Gastrocnemius medialis (tissue), 4 donors: ENCODE results near the gene DNAJA3.

Experiments used
- CTCF ChIP-seq, 5 experiments: fragments of 450-650 bp in 3 of 5; fragments of 200-600 bp in 2 of 5; sonication (generic) in 2 of 5; IDR thresholded peaks in 4 of 5; conservative IDR thresholded peaks in 1 of 5; 1 replicate in 4 of 5; 2 replicates in 1 of 5; pipeline ENCODE4 v1.5.1; 2016 to 2019; ENCODE audit warnings: antibody characterized with exemption in 5 of 5, mild to moderate bottlenecking in 3 of 5, moderate library complexity in 3 of 5
- POLR2A ChIP-seq, 2 donors: fragments of 450-650 bp; IDR thresholded peaks; one replicate each; pipeline ENCODE4 v1.6.1; 2017; ENCODE audit warnings: antibody characterized with exemption in 2 of 2, mild to moderate bottlenecking in 2 of 2, moderate library complexity in 2 of 2

DNA sequence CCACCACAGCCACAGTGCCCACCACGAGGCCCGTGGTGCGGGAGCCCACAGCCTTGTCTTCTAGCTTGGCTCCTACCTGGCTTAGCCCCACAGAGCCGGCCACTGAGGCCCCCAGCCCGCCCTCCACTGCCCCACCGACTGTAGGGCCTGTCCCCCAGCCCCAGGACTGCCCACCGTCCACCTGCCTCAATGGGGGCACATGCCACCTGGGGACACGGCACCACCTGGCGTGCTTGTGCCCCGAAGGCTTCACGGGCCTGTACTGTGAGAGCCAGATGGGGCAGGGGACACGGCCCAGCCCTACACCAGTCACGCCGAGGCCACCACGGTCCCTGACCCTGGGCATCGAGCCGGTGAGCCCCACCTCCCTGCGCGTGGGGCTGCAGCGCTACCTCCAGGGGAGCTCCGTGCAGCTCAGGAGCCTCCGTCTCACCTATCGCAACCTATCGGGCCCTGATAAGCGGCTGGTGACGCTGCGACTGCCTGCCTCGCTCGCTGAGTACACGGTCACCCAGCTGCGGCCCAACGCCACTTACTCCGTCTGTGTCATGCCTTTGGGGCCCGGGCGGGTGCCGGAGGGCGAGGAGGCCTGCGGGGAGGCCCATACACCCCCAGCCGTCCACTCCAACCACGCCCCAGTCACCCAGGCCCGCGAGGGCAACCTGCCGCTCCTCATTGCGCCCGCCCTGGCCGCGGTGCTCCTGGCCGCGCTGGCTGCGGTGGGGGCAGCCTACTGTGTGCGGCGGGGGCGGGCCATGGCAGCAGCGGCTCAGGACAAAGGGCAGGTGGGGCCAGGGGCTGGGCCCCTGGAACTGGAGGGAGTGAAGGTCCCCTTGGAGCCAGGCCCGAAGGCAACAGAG lies 43.5 kb upstream of the DNAJA3 start:
- TF ChIP-seq CTCF (IDR thresholded peaks at IDR 0.05 in 4 of 5, conservative IDR thresholded peaks at IDR 0.05 in 1 of 5) (no peak), POLR2A (IDR thresholded peaks at IDR 0.05) (no peak)
